ENCODE data around the gene SLC6A16. TPM values are rescaled to one million over a fixed set of nuclear protein-coding genes. Genes with fewer than 3 reads are reported as not detected.

Gene SLC6A16
- total and polyA plus RNA-seq, 2 of the 8 experiments (the other 6 are each of a cell fraction or from before 2014, with no cell fraction given): 1.1 to 1.5 TPM

GRCh38 chr19:49301165-49301865 is 23.7 kb downstream of the SLC6A16 start (continued):
- TF ChIP-seq, protein P1, sequence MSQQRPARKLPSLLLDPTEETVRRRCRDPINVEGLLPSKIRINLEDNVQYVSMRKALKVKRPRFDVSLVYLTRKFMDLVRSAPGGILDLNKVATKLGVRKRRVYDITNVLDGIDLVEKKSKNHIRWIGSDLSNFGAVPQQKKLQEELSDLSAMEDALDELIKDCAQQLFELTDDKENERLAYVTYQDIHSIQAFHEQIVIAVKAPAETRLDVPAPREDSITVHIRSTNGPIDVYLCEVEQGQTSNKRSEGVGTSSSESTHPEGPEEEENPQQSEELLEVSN (IDR thresholded peaks at IDR 0.05): no peak
- TF ChIP-seq NRF1 (IDR thresholded peaks at IDR 0.05; ENCODE audit: low read depth, low read length) (no peak), HDAC2 (IDR thresholded peaks at IDR 0.05; ENCODE audit: borderline replicate concordance in 1 of 2, low read depth in 2 of 2, low read length in 2 of 2) (no peak), BACH1 (IDR thresholded peaks at IDR 0.05; ENCODE audit: low read length) (no peak), CTCF (IDR thresholded peaks at IDR 0.05; ENCODE audit: control extremely low read depth in 1 of 3, insufficient read depth in 1 of 3, low read depth in 1 of 3, low read length in 3 of 3) (peak; percentile 85 to 98 (median 97)), NANOG (IDR thresholded peaks at IDR 0.05; ENCODE audit: insufficient read depth, low read depth, low read length, poor library complexity, severe bottlenecking) (no peak), SUZ12 (IDR thresholded peaks at IDR 0.05; ENCODE audit: low read length) (no peak), JUND (IDR thresholded peaks at IDR 0.05; ENCODE audit: low read length) (no peak), GABPA (IDR thresholded peaks at IDR 0.05; ENCODE audit: borderline replicate concordance, insufficient read depth, low read length) (no peak), SRF (IDR thresholded peaks at IDR 0.05; ENCODE audit: low read depth, low read length) (no peak), SAP30 (IDR thresholded peaks at IDR 0.05; ENCODE audit: insufficient read depth, insufficient replicate concordance, low read length) (no peak), CEBPB (IDR thresholded peaks at IDR 0.05; ENCODE audit: low read depth, low read length) (no peak), RBBP5 (IDR thresholded peaks at IDR 0.05; ENCODE audit: borderline replicate concordance, low read depth, low read length) (no peak), JUN (IDR thresholded peaks at IDR 0.05; ENCODE audit: low read depth, low read length) (no peak), RAD21 (IDR thresholded peaks at IDR 0.05 in 1 of 2, conservative IDR thresholded peaks at IDR 0.05 in 1 of 2; ENCODE audit: low read depth in 2 of 2, low read length in 2 of 2) (peak; percentile 62 to 73), TCF12 (IDR thresholded peaks at IDR 0.05; ENCODE audit: low read depth, low read length) (no peak)
- TF ChIP-seq, protein P2, sequence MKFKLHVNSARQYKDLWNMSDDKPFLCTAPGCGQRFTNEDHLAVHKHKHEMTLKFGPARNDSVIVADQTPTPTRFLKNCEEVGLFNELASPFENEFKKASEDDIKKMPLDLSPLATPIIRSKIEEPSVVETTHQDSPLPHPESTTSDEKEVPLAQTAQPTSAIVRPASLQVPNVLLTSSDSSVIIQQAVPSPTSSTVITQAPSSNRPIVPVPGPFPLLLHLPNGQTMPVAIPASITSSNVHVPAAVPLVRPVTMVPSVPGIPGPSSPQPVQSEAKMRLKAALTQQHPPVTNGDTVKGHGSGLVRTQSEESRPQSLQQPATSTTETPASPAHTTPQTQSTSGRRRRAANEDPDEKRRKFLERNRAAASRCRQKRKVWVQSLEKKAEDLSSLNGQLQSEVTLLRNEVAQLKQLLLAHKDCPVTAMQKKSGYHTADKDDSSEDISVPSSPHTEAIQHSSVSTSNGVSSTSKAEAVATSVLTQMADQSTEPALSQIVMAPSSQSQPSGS (IDR thresholded peaks at IDR 0.05; ENCODE audit: low read length): no peak
- TF ChIP-seq, protein P3, sequence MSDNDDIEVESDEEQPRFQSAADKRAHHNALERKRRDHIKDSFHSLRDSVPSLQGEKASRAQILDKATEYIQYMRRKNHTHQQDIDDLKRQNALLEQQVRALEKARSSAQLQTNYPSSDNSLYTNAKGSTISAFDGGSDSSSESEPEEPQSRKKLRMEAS (IDR thresholded peaks at IDR 0.05): peak; percentile 69; the same call in 1 of the 2 replicates

Data from H1 (cell line).